ENCODE data around the gene SDK1.

Gene SDK1

GRCh38 chr7:3300651-3301448 is at the start of gene SDK1:
TSS of gene SDK1 (plus strand) at chr7:3301252. CDS start at chr7:3301587, 335 bp downstream.
- DNase-seq (ENCODE audit: low read depth in 2 of 2, low spot score in 1 of 2): peak; percentile 80 to 81

GRCh38 chr7:3254718-3255117 is 46.3 kb upstream of the SDK1 start:
- no peak for DNase-seq (ENCODE audit: low read depth in 2 of 2, low spot score in 1 of 2)

- no peak for DNase-seq (ENCODE audit: low read depth in 2 of 2, low spot score in 1 of 2)
These were observed 41.2 kb upstream of the SDK1 start for GRCh38 chr7:3259711-3260400.

- no peak for DNase-seq (ENCODE audit: low read depth in 2 of 2, low spot score in 1 of 2)
These were observed 40.7 kb upstream of the SDK1 start for GRCh38 chr7:3260401-3260715.

- DNase-seq (ENCODE audit: low read depth in 2 of 2, low spot score in 1 of 2): no peak
These were observed 36.2 kb upstream of the SDK1 start for GRCh38 chr7:3264693-3265339.

- DNase-seq (ENCODE audit: low read depth in 2 of 2, low spot score in 1 of 2): no peak
These were observed 35.7 kb upstream of the SDK1 start for GRCh38 chr7:3265388-3265787.

- no peak for DNase-seq (ENCODE audit: low read depth in 2 of 2, low spot score in 1 of 2)
These were observed 34.8 kb upstream of the SDK1 start for GRCh38 chr7:3266240-3266639.

GRCh38 chr7:3267966-3268690 is 32.9 kb upstream of the SDK1 start:
- DNase-seq (ENCODE audit: low read depth in 2 of 2, low spot score in 1 of 2): no peak

GRCh38 chr7:3270362-3270761 is 30.7 kb upstream of the SDK1 start:
- no peak for DNase-seq (ENCODE audit: low read depth in 2 of 2, low spot score in 1 of 2)

- no peak for DNase-seq (ENCODE audit: low read depth in 2 of 2, low spot score in 1 of 2)
These were observed 29.8 kb upstream of the SDK1 start for GRCh38 chr7:3271298-3271697.

- no peak for DNase-seq (ENCODE audit: low read depth in 2 of 2, low spot score in 1 of 2)
These were observed 28.3 kb upstream of the SDK1 start for GRCh38 chr7:3272691-3273141.

GRCh38 chr7:3274131-3274530 is 26.9 kb upstream of the SDK1 start:
- no peak for DNase-seq (ENCODE audit: low read depth in 2 of 2, low spot score in 1 of 2)

GRCh38 chr7:3277604-3278572 is 23.2 kb upstream of the SDK1 start:
- no peak for DNase-seq (ENCODE audit: low read depth in 2 of 2, low spot score in 1 of 2)

- DNase-seq (ENCODE audit: low read depth in 2 of 2, low spot score in 1 of 2): no peak
These were observed 21.8 kb upstream of the SDK1 start for GRCh38 chr7:3279147-3279818.

- no peak for DNase-seq (ENCODE audit: low read depth in 2 of 2, low spot score in 1 of 2)
These were observed 20.6 kb upstream of the SDK1 start for GRCh38 chr7:3280445-3280844.

GRCh38 chr7:3280946-3281656 is 20.0 kb upstream of the SDK1 start:
- no peak for DNase-seq (ENCODE audit: low read depth in 2 of 2, low spot score in 1 of 2)

GRCh38 chr7:3282457-3282856 is 18.6 kb upstream of the SDK1 start:
- no peak for DNase-seq (ENCODE audit: low read depth in 2 of 2, low spot score in 1 of 2)

GRCh38 chr7:3283130-3283704 is 17.8 kb upstream of the SDK1 start:
- no peak for DNase-seq (ENCODE audit: low read depth in 2 of 2, low spot score in 1 of 2)

- no peak for DNase-seq (ENCODE audit: low read depth in 2 of 2, low spot score in 1 of 2)
These were observed 15.4 kb upstream of the SDK1 start for GRCh38 chr7:3285652-3286051.

All from stimulated activated CD8-positive, alpha-beta memory T cell treated with anti-CD3 and anti-CD28 coated beads, Interleukin-4, amount 100 ng/mL, for 4 hours (primary cell).